H9 (cell line): Measurements from ENCODE around the gene KPTN. TPM values are rescaled to one million over a fixed set of nuclear protein-coding genes. Genes with fewer than 3 reads are reported as not detected.
A peak's percentile ranks its signal among the peaks of the same experiment; 100 is the strongest.

ENCODE experiments used
- DNase-seq: peaks from one replicate; pipeline ENCODE4 v3.0.0-alpha.2; 2017
- H2AFZ ChIP-seq: one replicate; pipeline ENCODE4 v1.6.1; 2013; ENCODE audit warnings: mild to moderate bottlenecking, low read length, control low read depth, moderate library complexity
- H2AK5ac ChIP-seq: 2 replicates; pipeline ENCODE4 v1.6.1; 2013; ENCODE audit warnings: low read length, control low read depth, mixed read lengths; ENCODE audit not compliant: insufficient read length
- H2BK120ac ChIP-seq: one replicate; pipeline ENCODE4 v1.6.1; 2013; ENCODE audit warnings: low read depth, mild to moderate bottlenecking, low read length, control low read depth, inconsistent platforms; ENCODE audit not compliant: poor library complexity, severe bottlenecking
- H2BK12ac ChIP-seq: 2 replicates; pipeline ENCODE4 v1.6.1; 2013; ENCODE audit warnings: low read length, control low read depth, mixed read lengths, low read depth; ENCODE audit not compliant: insufficient read length
- H2BK15ac ChIP-seq: 2 replicates; pipeline ENCODE4 v1.6.1; 2013; ENCODE audit warnings: low read depth, low read length, control low read depth
- H2BK20ac ChIP-seq: one replicate; pipeline ENCODE4 v1.6.1; 2013; ENCODE audit warnings: low read depth, mild to moderate bottlenecking, low read length, control low read depth, inconsistent platforms; ENCODE audit not compliant: poor library complexity, severe bottlenecking
- H2BK5ac ChIP-seq: 2 replicates; pipeline ENCODE4 v1.6.1; 2013; ENCODE audit warnings: low read length, control low read depth, mixed read lengths; ENCODE audit not compliant: insufficient read length
- H3K14ac ChIP-seq: 2 replicates; pipeline ENCODE4 v1.6.1; 2013; ENCODE audit warnings: low read length, control low read depth; ENCODE audit not compliant: insufficient read depth
- H3K18ac ChIP-seq: 2 replicates; pipeline ENCODE4 v1.6.1; 2013; ENCODE audit warnings: low read depth, mild to moderate bottlenecking, mixed read lengths, low read length, control low read depth; ENCODE audit not compliant: insufficient read length
- H3K23ac ChIP-seq: 2 replicates; pipeline ENCODE4 v1.6.1; 2013; ENCODE audit warnings: low read length, control low read depth, mixed read lengths, low read depth; ENCODE audit not compliant: insufficient read length
- H3K23me2 ChIP-seq: 2 replicates; pipeline ENCODE4 v1.6.1; 2013; ENCODE audit warnings: low read depth, mild to moderate bottlenecking, mixed read lengths, low read length, control low read depth; ENCODE audit not compliant: insufficient read length, poor library complexity, severe bottlenecking
- H3K27ac ChIP-seq: 2 replicates; pipeline ENCODE4 v1.5.1; 2013; ENCODE audit warnings: low read length, control low read depth, mixed read lengths, low read depth; ENCODE audit not compliant: insufficient read length
- H3K27me3 ChIP-seq: 2 replicates; pipeline ENCODE4 v1.6.1; 2013; ENCODE audit warnings: low read length, control low read depth, inconsistent platforms; ENCODE audit not compliant: insufficient read depth
- H3K4ac ChIP-seq: 2 replicates; pipeline ENCODE4 v1.6.1; 2013; ENCODE audit warnings: low read depth, mild to moderate bottlenecking, control low read depth, inconsistent platforms, low read length, moderate library complexity
- H3K4me1 ChIP-seq: 2 replicates; pipeline ENCODE4 v1.6.1; 2013; ENCODE audit warnings: low read length, control low read depth, inconsistent platforms; ENCODE audit not compliant: insufficient read depth
- H3K4me2 ChIP-seq: 2 replicates; pipeline ENCODE4 v1.6.1; 2013; ENCODE audit warnings: low read length, control low read depth, mixed read lengths; ENCODE audit not compliant: insufficient read length, insufficient read depth
- H3K56ac ChIP-seq: 2 replicates; pipeline ENCODE4 v1.6.1; 2013; ENCODE audit warnings: low read depth, mild to moderate bottlenecking, mixed read lengths, low read length, control low read depth; ENCODE audit not compliant: insufficient read length
- H3K79me1 ChIP-seq: 2 replicates; pipeline ENCODE4 v1.6.1; 2013; ENCODE audit warnings: low read depth, mild to moderate bottlenecking, moderate library complexity, low read length, control low read depth, inconsistent platforms; ENCODE audit not compliant: insufficient read depth, poor library complexity, severe bottlenecking
- H3K79me2 ChIP-seq: 2 replicates; pipeline ENCODE4 v1.6.1; 2013; ENCODE audit warnings: low read length, control low read depth, inconsistent platforms; ENCODE audit not compliant: insufficient read depth
- H3K9ac ChIP-seq: 2 replicates; pipeline ENCODE4 v1.6.1; 2013; ENCODE audit warnings: low read length, control low read depth, mixed read lengths; ENCODE audit not compliant: insufficient read length; ENCODE audit errors: extremely low read depth
- H3K9me3 ChIP-seq: one replicate; pipeline ENCODE4 v1.6.1; 2013; ENCODE audit warnings: low read depth, low read length, inconsistent platforms; ENCODE audit not compliant: control insufficient read depth
- H3T11ph ChIP-seq: one replicate; pipeline ENCODE4 v1.6.1; 2013; ENCODE audit warnings: mild to moderate bottlenecking, low read length, control low read depth, inconsistent platforms
- H4K20me1 ChIP-seq: one replicate; pipeline ENCODE4 v1.6.1; 2013; ENCODE audit not compliant: control insufficient read depth, insufficient read length, insufficient read depth
- H4K5ac ChIP-seq: 2 replicates; pipeline ENCODE4 v1.6.1; 2013; ENCODE audit warnings: low read depth, mild to moderate bottlenecking, mixed read lengths, low read length, control low read depth; ENCODE audit not compliant: insufficient read length
- H4K8ac ChIP-seq: replicated peaks from 2 replicates; pipeline ENCODE4 v1.6.1; 2013; ENCODE audit warnings: low read length, control low read depth, mixed read lengths, low read depth; ENCODE audit not compliant: insufficient read length
- H4K91ac ChIP-seq: 2 replicates; pipeline ENCODE4 v1.6.1; 2013; ENCODE audit warnings: low read depth, mild to moderate bottlenecking, moderate library complexity, mixed read lengths, low read length, control low read depth; ENCODE audit not compliant: insufficient read length
- H3K27ac Mint-ChIP-seq, 3 experiments: 2 replicates in 2 of 3; 3 replicates in 1 of 3; pipeline ENCODE4 v1.8.0; 2020 to 2021; ENCODE audit warnings: mixed read lengths in 3 of 3, mild to moderate bottlenecking in 1 of 3, moderate library complexity in 1 of 3
- H3K27me3 Mint-ChIP-seq: 2 replicates; pipeline ENCODE4 v1.8.0; 2021; ENCODE audit warnings: low read depth, mild to moderate bottlenecking, moderate library complexity, mixed read lengths
- H3K36me3 Mint-ChIP-seq, 3 experiments: 2 replicates in 2 of 3; 3 replicates in 1 of 3; pipeline ENCODE4 v1.8.0; 2020 to 2021; ENCODE audit warnings: low read depth in 3 of 3, mixed read lengths in 3 of 3; ENCODE audit not compliant: insufficient read depth in 1 of 3
- H3K4me1 Mint-ChIP-seq, 2 experiments: 2 replicates each; pipeline ENCODE4 v1.8.0; 2020; ENCODE audit warnings: mixed read lengths in 2 of 2
- H3K4me3 Mint-ChIP-seq, 2 experiments: 2 replicates in 1 of 2; 3 replicates in 1 of 2; pipeline ENCODE4 v1.8.0; 2020 to 2021; ENCODE audit warnings: mild to moderate bottlenecking in 2 of 2, mixed read lengths in 2 of 2, moderate library complexity in 1 of 2
- H3K9me3 Mint-ChIP-seq, 2 experiments: 2 replicates in 1 of 2; 3 replicates in 1 of 2; pipeline ENCODE4 v1.8.0; 2020; ENCODE audit warnings: mild to moderate bottlenecking in 2 of 2, mixed read lengths in 2 of 2, moderate library complexity in 1 of 2
- WGBS: extraction: QIAGEN DNeasy Blood & Tissue Kit; methylation state at CpG from one replicate; pipeline ENCODE4 v1.1.7; 2013; ENCODE audit warnings: missing lambda C conversion rate, low lambda C conversion rate, mixed read lengths; ENCODE audit not compliant: insufficient read length; ENCODE audit errors: extremely low coverage; 5-methylcytosine and 5-hydroxymethylcytosine counted together
- total RNA-seq: library from RNA; stranded (reverse); gene quantifications from 2 replicates; pipeline ENCODE4 v1.2.1, GENCODE V29; 2021
- TF ChIP-seq, protein P1 (sequence below): fragments of 200-600 bp; sonication (generic); conservative IDR thresholded peaks from 3 replicates; pipeline ENCODE4 v1.8.0; 2021; ENCODE audit warnings: antibody characterized with exemption, mild to moderate bottlenecking

Gene KPTN
- total RNA-seq, 1 experiment from 2014 or later: 35.4 TPM

DNA sequence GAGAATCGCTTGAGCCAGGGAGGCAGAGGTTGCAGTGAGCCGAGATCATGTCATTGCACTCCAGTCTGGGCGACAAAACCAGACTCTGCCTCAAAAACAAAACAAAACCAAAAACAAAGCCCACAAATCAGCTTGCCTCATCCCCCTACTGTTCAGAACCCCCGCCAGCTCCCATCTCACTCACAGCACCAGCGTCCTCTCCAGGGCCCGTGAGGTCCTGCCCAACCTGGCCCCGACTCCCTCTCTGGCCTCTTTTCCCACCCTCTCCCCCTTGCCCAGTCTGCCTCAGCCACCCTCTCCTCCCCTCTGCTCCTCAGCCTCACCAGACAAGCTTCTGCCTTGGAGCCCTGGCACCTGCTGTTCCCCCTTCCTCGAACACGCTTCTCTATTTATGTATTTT lies 16.1 kb downstream of the KPTN start:
- Histone ChIP-seq H2BK20ac (no peak overlapping the region), H2BK5ac (no peak overlapping the region), H3K23ac (no peak overlapping the region), H4K5ac (no peak overlapping the region), H3K27me3 (no peaks in the 10 kb centered on the region), H3K27ac (no peak overlapping the region), H2BK12ac (no peak overlapping the region), H3K79me2 (no peaks in the 10 kb centered on the region; the same call in 1 of the 2 replicates), H3K56ac (no peak overlapping the region), H4K20me1 (no peaks in the 10 kb centered on the region), H3K4ac (no peak overlapping the region), H3K79me1 (no peaks in the 10 kb centered on the region), H4K91ac (no peak overlapping the region), H2AK5ac (no peak overlapping the region), H3K14ac (no peak overlapping the region), H3K9ac (no peak overlapping the region), H3K18ac (no peak overlapping the region), H2BK15ac (no peak overlapping the region), H2AFZ (no peak overlapping the region), H3K9me3 (no peaks in the 10 kb centered on the region), H4K8ac (no peak overlapping the region), H3K23me2 (peaks cover 13% of the 10 kb centered on the region), H3K4me2 (no peak overlapping the region), H2BK120ac (no peak overlapping the region), H3T11ph (no peak overlapping the region), H3K4me1 (peaks cover 7% of the 10 kb centered on the region; the same call in 1 of the 2 replicates)
- no peaks in the 10 kb centered on the region; a peak in 1 of 5 replicates for H3K9me3 Mint-ChIP-seq
- H3K27me3 Mint-ChIP-seq: peaks cover 25% of the 10 kb centered on the region
- no CpG with 5 or more reads among the region's 9 CpGs for WGBS
- peaks cover 0 to 1% (median 0%) of the 10 kb centered on the region in 3 experiments; a peak in 2 of 7 replicates for H3K36me3 Mint-ChIP-seq
- TF ChIP-seq, protein P1, sequence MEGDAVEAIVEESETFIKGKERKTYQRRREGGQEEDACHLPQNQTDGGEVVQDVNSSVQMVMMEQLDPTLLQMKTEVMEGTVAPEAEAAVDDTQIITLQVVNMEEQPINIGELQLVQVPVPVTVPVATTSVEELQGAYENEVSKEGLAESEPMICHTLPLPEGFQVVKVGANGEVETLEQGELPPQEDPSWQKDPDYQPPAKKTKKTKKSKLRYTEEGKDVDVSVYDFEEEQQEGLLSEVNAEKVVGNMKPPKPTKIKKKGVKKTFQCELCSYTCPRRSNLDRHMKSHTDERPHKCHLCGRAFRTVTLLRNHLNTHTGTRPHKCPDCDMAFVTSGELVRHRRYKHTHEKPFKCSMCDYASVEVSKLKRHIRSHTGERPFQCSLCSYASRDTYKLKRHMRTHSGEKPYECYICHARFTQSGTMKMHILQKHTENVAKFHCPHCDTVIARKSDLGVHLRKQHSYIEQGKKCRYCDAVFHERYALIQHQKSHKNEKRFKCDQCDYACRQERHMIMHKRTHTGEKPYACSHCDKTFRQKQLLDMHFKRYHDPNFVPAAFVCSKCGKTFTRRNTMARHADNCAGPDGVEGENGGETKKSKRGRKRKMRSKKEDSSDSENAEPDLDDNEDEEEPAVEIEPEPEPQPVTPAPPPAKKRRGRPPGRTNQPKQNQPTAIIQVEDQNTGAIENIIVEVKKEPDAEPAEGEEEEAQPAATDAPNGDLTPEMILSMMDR: no peak
- peaks cover 27 to 48% of the 10 kb centered on the region in 2 experiments for H3K4me1 Mint-ChIP-seq
- peak overlapping the region in 2 of 3 experiments; percentile 58 to 88; a peak in 4 of 7 replicates for H3K27ac Mint-ChIP-seq
- no peak for DNase-seq
- peak overlapping the region in 1 of 2 experiments; percentile 63; a peak in 2 of 5 replicates for H3K4me3 Mint-ChIP-seq
